Lung (tissue), 12 donors: ENCODE data around the gene KCNK1. TPM values are rescaled to one million over a fixed set of nuclear protein-coding genes. Genes with fewer than 3 reads are reported as not detected.

Experiments used
- ATAC-seq: fragments of 200-7000 bp; cut with Tn5 transposase; one replicate; pipeline ENCODE4 v1.9.1; 2020; ENCODE audit warnings: moderate number of reproducible peaks; ENCODE audit not compliant: insufficient read depth, low FRiP score
- DNase-seq, 3 donors: peaks; one replicate each; pipeline ENCODE4 v3.0.0-alpha.2; 2013 to 2017
- H3K27ac ChIP-seq, 2 donors: one replicate each; pipeline ENCODE4 v1.5.1; 2013; ENCODE audit warnings: mild to moderate bottlenecking in 2 of 2, moderate library complexity in 2 of 2, control low read depth in 1 of 2, inconsistent platforms in 1 of 2, low read depth in 1 of 2, low read length in 1 of 2
- H3K27me3 ChIP-seq, 3 donors: one replicate each; pipeline ENCODE4 v1.5.1; 2013; ENCODE audit warnings: low read length in 2 of 3; ENCODE audit not compliant: control insufficient read depth in 3 of 3, insufficient read depth in 3 of 3
- H3K36me3 ChIP-seq, 4 donors: one replicate each; pipeline ENCODE4 v1.5.1; 2013; ENCODE audit warnings: low read length in 4 of 4, mild to moderate bottlenecking in 1 of 4, moderate library complexity in 1 of 4; ENCODE audit not compliant: control insufficient read depth in 4 of 4, insufficient read depth in 4 of 4
- H3K4me1 ChIP-seq, 5 donors: one replicate each; pipeline ENCODE4 v1.5.1; 2013; ENCODE audit warnings: low read length in 5 of 5, mild to moderate bottlenecking in 2 of 5, moderate library complexity in 1 of 5; ENCODE audit not compliant: control insufficient read depth in 5 of 5, insufficient read depth in 5 of 5
- H3K4me3 ChIP-seq: one replicate; pipeline ENCODE4 v1.5.1; 2013; ENCODE audit warnings: mild to moderate bottlenecking, control low read depth, moderate library complexity
- H3K9ac ChIP-seq, 2 donors: one replicate each; pipeline ENCODE4 v1.5.1; 2013; ENCODE audit warnings: low read length in 2 of 2, control low read depth in 1 of 2; ENCODE audit not compliant: insufficient read depth in 1 of 2
- H3K9me3 ChIP-seq, 4 donors: one replicate each; pipeline ENCODE4 v1.5.1; 2013; ENCODE audit warnings: low read length in 3 of 4, mild to moderate bottlenecking in 1 of 4, moderate library complexity in 1 of 4; ENCODE audit not compliant: control insufficient read depth in 4 of 4, insufficient read depth in 3 of 4
- WGBS, 2 donors: extraction: QIAGEN DNeasy Blood & Tissue Kit; methylation state at CpG; one replicate each; pipeline ENCODE4 v1.1.7; 2013; 5-methylcytosine and 5-hydroxymethylcytosine counted together
- polyA plus RNA-seq, 2 donors: library from polyadenylated mRNA; stranded (reverse); fragments of 200-250 nt; gene quantifications; one replicate each; pipeline ENCODE4 v1.2.1, GENCODE V29; 2013
- total RNA-seq, 2 donors: library from RNA; depleted of rRNA in 1 of 2; stranded (reverse); fragments of >200 nt in 1 of 2; gene quantifications; one replicate each; pipeline ENCODE4 v1.2.1, GENCODE V29; 2014 to 2021
- TF ChIP-seq, protein P1 (sequence below): IDR thresholded peaks from 2 replicates; pipeline ENCODE4 v1.5.1; 2012; ENCODE audit warnings: mild to moderate bottlenecking; ENCODE audit errors: control extremely low read depth, extremely low read depth
- donor health status: control.
- donor health status: control.
- donor health status: Bipolar disorder and iron deficiency.
- donor health status: healthy.
- donor health status: DM: yes; HTN: yes; CAD: no.

KCNK1 gene
- total and polyA plus RNA-seq, 4 donors: 8.9 to 13.1 (median 11.2) TPM

GRCh38 chr1:233652526-233652925 is 38.6 kb downstream of the KCNK1 start:
- no peaks in the 10 kb centered on the region for H3K4me1 ChIP-seq
- 64 to 65% methylated on average over 2 of the region's 2 CpGs for WGBS, 2 donors
- H3K4me3 ChIP-seq: no peak overlapping the region
- no peak overlapping the region for H3K27ac ChIP-seq
- DNase-seq (peak in 1 of 3 donors; percentile 26), ATAC-seq (no peak)
- no peaks in the 10 kb centered on the region for H3K27me3 ChIP-seq
- H3K9me3 ChIP-seq: peaks cover 0 to 2% (median 0%) of the 10 kb centered on the region in 4 donors
- TF ChIP-seq, protein P1, sequence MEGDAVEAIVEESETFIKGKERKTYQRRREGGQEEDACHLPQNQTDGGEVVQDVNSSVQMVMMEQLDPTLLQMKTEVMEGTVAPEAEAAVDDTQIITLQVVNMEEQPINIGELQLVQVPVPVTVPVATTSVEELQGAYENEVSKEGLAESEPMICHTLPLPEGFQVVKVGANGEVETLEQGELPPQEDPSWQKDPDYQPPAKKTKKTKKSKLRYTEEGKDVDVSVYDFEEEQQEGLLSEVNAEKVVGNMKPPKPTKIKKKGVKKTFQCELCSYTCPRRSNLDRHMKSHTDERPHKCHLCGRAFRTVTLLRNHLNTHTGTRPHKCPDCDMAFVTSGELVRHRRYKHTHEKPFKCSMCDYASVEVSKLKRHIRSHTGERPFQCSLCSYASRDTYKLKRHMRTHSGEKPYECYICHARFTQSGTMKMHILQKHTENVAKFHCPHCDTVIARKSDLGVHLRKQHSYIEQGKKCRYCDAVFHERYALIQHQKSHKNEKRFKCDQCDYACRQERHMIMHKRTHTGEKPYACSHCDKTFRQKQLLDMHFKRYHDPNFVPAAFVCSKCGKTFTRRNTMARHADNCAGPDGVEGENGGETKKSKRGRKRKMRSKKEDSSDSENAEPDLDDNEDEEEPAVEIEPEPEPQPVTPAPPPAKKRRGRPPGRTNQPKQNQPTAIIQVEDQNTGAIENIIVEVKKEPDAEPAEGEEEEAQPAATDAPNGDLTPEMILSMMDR: no peak
- H3K36me3 ChIP-seq: no peaks in the 10 kb centered on the region
- no peak overlapping the region for H3K9ac ChIP-seq

- no peak for DNase-seq
- Histone ChIP-seq H3K9ac (no peak overlapping the region), H3K9me3 (peaks cover 0 to 2% (median 0%) of the 10 kb centered on the region in 4 donors), H3K4me3 (no peak overlapping the region), H3K27me3 (no peaks in the 10 kb centered on the region), H3K36me3 (no peaks in the 10 kb centered on the region), H3K4me1 (no peaks in the 10 kb centered on the region), H3K27ac (no peak overlapping the region)
- ATAC-seq: no peak
- WGBS, 2 donors: 87 to 90% methylated on average over 5 of the region's 5 CpGs
- TF ChIP-seq, protein P1: no peak
Observed at GRCh38 chr1:233654658-233655280, 40.9 kb downstream of the KCNK1 start.

- 83 to 92% methylated on average over 4 of the region's 4 CpGs for WGBS, 2 donors
- Histone ChIP-seq H3K27me3 (no peaks in the 10 kb centered on the region), H3K27ac (no peak overlapping the region), H3K4me3 (no peak overlapping the region), H3K9ac (no peak overlapping the region), H3K36me3 (no peaks in the 10 kb centered on the region), H3K9me3 (peaks cover 0 to 2% (median 0%) of the 10 kb centered on the region in 4 donors), H3K4me1 (no peaks in the 10 kb centered on the region)
- DNase-seq: no peak
- TF ChIP-seq, protein P1: no peak
- ATAC-seq: no peak
Observed at GRCh38 chr1:233655301-233655740, 41.4 kb downstream of the KCNK1 start.
